B cell (primary cell): Measurements from ENCODE around the gene FAM184B. TPM values are rescaled to one million over a fixed set of nuclear protein-coding genes. Genes with fewer than 3 reads are reported as not detected.

ENCODE experiments used
- ATAC-seq: fragments of 200-7000 bp; cut with Tn5 transposase; one replicate; pipeline ENCODE4 v1.10.0; 2021; ENCODE audit warnings: low read depth, mild to moderate bottlenecking, moderate number of reproducible peaks, moderate library complexity
- CTCF ChIA-PET: fragments of 350-600 bp; sonication (Branson Sonifier 250); formaldehyde crosslinking; loops from one replicate; lab custom pipeline; 2021; ENCODE audit warnings: antibody characterized with exemption, inconsistent platforms; lab: Charles Lee
- POLR2A ChIA-PET: fragments of 350-600 bp; sonication (Branson Sonifier 250); formaldehyde crosslinking; loops from one replicate; lab custom pipeline; 2021; ENCODE audit warnings: antibody characterized with exemption; lab: Charles Lee
- DNase-seq: peaks from one replicate; pipeline ENCODE4 v3.0.0; 2013
- H2AFZ ChIP-seq: 2 replicates; pipeline ENCODE4 v1.6.1; 2012; ENCODE audit warnings: mild to moderate bottlenecking, low read depth, low read length; ENCODE audit not compliant: insufficient read depth, poor library complexity, severe bottlenecking
- H3K27ac ChIP-seq, 2 donors: 1 replicate in 1 of 2; 2 replicates in 1 of 2; pipeline ENCODE4 v1.5.1; 2012 to 2013; ENCODE audit warnings: low read length in 2 of 2, mild to moderate bottlenecking in 2 of 2, moderate library complexity in 1 of 2
- H3K27me3 ChIP-seq, 4 experiments: fragments of 200-600 bp in 1 of 4; sonication (generic) in 1 of 4; replicated peaks in 1 of 4; 1 replicate in 2 of 4; 2 replicates in 2 of 4; pipeline versions ENCODE4 v1.6.1 to v1.7.0; 2013 to 2016; ENCODE audit warnings: low read length in 3 of 4, mild to moderate bottlenecking in 2 of 4, mixed read lengths in 1 of 4, moderate library complexity in 1 of 4; ENCODE audit not compliant: insufficient read depth in 4 of 4, control insufficient read depth in 3 of 4; ENCODE audit errors: control extremely low read depth in 1 of 4
- H3K36me3 ChIP-seq, 2 experiments: replicated peaks in 1 of 2; 1 replicate in 1 of 2; 2 replicates in 1 of 2; pipeline versions ENCODE4 v1.6.1 to v1.7.1; 2013; ENCODE audit warnings: low read length in 1 of 2; ENCODE audit not compliant: insufficient read depth in 2 of 2, control insufficient read depth in 1 of 2; ENCODE audit errors: control extremely low read depth in 1 of 2, extremely low read depth in 1 of 2
- H3K4me1 ChIP-seq, 2 donors: fragments of 200-600 bp in 1 of 2; sonication (generic) in 1 of 2; 1 replicate in 1 of 2; 2 replicates in 1 of 2; pipeline versions ENCODE4 v1.5.1 to v1.6.1; 2013 to 2017; ENCODE audit warnings: low read length in 2 of 2; ENCODE audit not compliant: control insufficient read depth in 2 of 2, insufficient read depth in 2 of 2
- H3K4me2 ChIP-seq: replicated peaks from 2 replicates; pipeline ENCODE3; 2012; ENCODE audit warnings: mild to moderate bottlenecking, low read depth, low read length; ENCODE audit not compliant: poor library complexity, severe bottlenecking
- H3K4me3 ChIP-seq, 5 experiments: fragments of 200-600 bp in 1 of 5; sonication (generic) in 1 of 5; 1 replicate in 3 of 5; 2 replicates in 2 of 5; pipeline versions ENCODE4 v1.5.1 to v1.7.0; 2011 to 2016; ENCODE audit warnings: low read length in 4 of 5, mild to moderate bottlenecking in 4 of 5, low read depth in 2 of 5, control low read depth in 1 of 5, moderate library complexity in 1 of 5; ENCODE audit not compliant: insufficient read depth in 1 of 5; ENCODE audit errors: control extremely low read depth in 1 of 5, extremely low read depth in 1 of 5
- H3K79me2 ChIP-seq: fragments of 200-600 bp; sonication (generic); one replicate; pipeline ENCODE4 v1.6.0; 2016; ENCODE audit warnings: low read length; ENCODE audit not compliant: control insufficient read depth, insufficient read depth
- H3K9ac ChIP-seq: fragments of 200-600 bp; sonication (generic); 2 replicates; pipeline ENCODE4 v1.6.1; 2017; ENCODE audit warnings: mild to moderate bottlenecking, low read length, moderate library complexity
- H3K9me3 ChIP-seq, 3 donors: one replicate each; pipeline versions ENCODE4 v1.6.1 to v1.7.1; 2013; ENCODE audit warnings: low read length in 2 of 3; ENCODE audit not compliant: control insufficient read depth in 2 of 3, insufficient read depth in 1 of 3; ENCODE audit errors: control extremely low read depth in 1 of 3
- H4K20me1 ChIP-seq: 2 replicates; pipeline ENCODE4 v1.6.0; 2012; ENCODE audit warnings: mild to moderate bottlenecking, low read length; ENCODE audit not compliant: insufficient read depth, control insufficient read depth, poor library complexity, severe bottlenecking
- H3K27ac Mint-ChIP-seq: one replicate; pipeline ENCODE4 v1.8.0; 2021; ENCODE audit warnings: mixed read lengths
- H3K27me3 Mint-ChIP-seq: one replicate; pipeline ENCODE4 v1.8.0; 2021; ENCODE audit warnings: mixed read lengths
- H3K4me1 Mint-ChIP-seq: one replicate; pipeline ENCODE4 v1.8.0; 2021; ENCODE audit warnings: mixed read lengths
- H3K4me3 Mint-ChIP-seq: one replicate; pipeline ENCODE4 v1.8.0; 2021; ENCODE audit warnings: mixed read lengths
- H3K9me3 Mint-ChIP-seq: one replicate; pipeline ENCODE4 v1.8.0; 2022; ENCODE audit warnings: mixed read lengths; ENCODE audit not compliant: insufficient read depth
- CTCF ChIP-seq: fragments of 200-600 bp; IDR thresholded peaks from one replicate; pipeline ENCODE4 v1.8.0; 2022; ENCODE audit warnings: antibody characterized with exemption, mild to moderate bottlenecking
- EZH2 ChIP-seq: IDR thresholded peaks from 2 replicates; pipeline ENCODE4 v1.6.1; 2012; ENCODE audit warnings: borderline replicate concordance, low read depth, mild to moderate bottlenecking, moderate library complexity, low read length; ENCODE audit not compliant: insufficient read depth, poor library complexity, severe bottlenecking
- WGBS: methylation state at CpG from one replicate; pipeline ENCODE4 v1.1.5; 2013; ENCODE audit warnings: missing lambda C conversion rate; ENCODE audit not compliant: insufficient coverage; 5-methylcytosine and 5-hydroxymethylcytosine counted together
- intact Hi-C: fragments of 100-400 bp; cut with micrococcal nuclease; formaldehyde crosslinking; loops from one replicate; pipeline ENCODE4 v1.10.0; 2022
- polyA plus RNA-seq: library from polyadenylated mRNA; depleted of rRNA; stranded (reverse); fragments of >200 nt; gene quantifications from 2 replicates; pipeline ENCODE4 v1.2.3, GENCODE V29; 2012
- total RNA-seq, 2 donors: library from RNA; stranded (reverse); fragments of 120-200 nt in 1 of 2; gene quantifications; 1 replicate in 1 of 2; 2 replicates in 1 of 2; pipeline versions ENCODE4 v1.2.3 to v1.2.4, GENCODE V29; 2013 to 2022

FAM184B gene
- total and polyA plus RNA-seq, 2 donors (not counting 1 experiment from before 2014, with no cell fraction given): not detected

- H3K27ac Mint-ChIP-seq: no peak overlapping the region
- H3K4me1 ChIP-seq: no peaks in the 10 kb centered on the region
- no peaks in the 10 kb centered on the region for H3K79me2 ChIP-seq
- ChIA-PET POLR2A (no interaction called here), CTCF (no interaction called here)
- no peak overlapping the region for H3K9ac ChIP-seq
- peaks cover 16% of the 10 kb centered on the region for H3K27me3 Mint-ChIP-seq
- H3K27me3 ChIP-seq: peaks cover 0 to 3% (median 0%) of the 10 kb centered on the region in 4 experiments
- no peak overlapping the region for H3K4me3 Mint-ChIP-seq
- H3K9me3 Mint-ChIP-seq: no peaks in the 10 kb centered on the region
- no peak overlapping the region for H2AFZ ChIP-seq
- no peak overlapping the region for H3K4me3 ChIP-seq
- no peaks in the 10 kb centered on the region for H4K20me1 ChIP-seq
- ATAC-seq (no peak), DNase-seq (no peak)
- H3K36me3 ChIP-seq: no peaks in the 10 kb centered on the region
- no CpG with 5 or more reads among the region's 5 CpGs for WGBS
- intact Hi-C loops: no loop called here
- H3K27ac ChIP-seq: no peak overlapping the region
- no peak overlapping the region for H3K4me2 ChIP-seq
- no peaks in the 10 kb centered on the region for H3K4me1 Mint-ChIP-seq
- H3K9me3 ChIP-seq: no peaks in the 10 kb centered on the region
- TF ChIP-seq EZH2: no peak
- no peak for TF ChIP-seq CTCF
Measured at GRCh38 chr4:17680559-17681280, 100.7 kb downstream of the FAM184B start.

GRCh38 chr4:17670423-17670822, 111.0 kb downstream of the FAM184B start:
- no peak overlapping the region for H3K4me3 ChIP-seq
- H3K4me2 ChIP-seq: no peak overlapping the region
- no peaks in the 10 kb centered on the region for H3K36me3 ChIP-seq
- ChIA-PET CTCF (no interaction called here), POLR2A (no interaction called here)
- no peak overlapping the region for H3K27ac ChIP-seq
- no peak overlapping the region for H3K9ac ChIP-seq
- no peak for DNase-seq
- no peak for ATAC-seq
- peaks cover 10% of the 10 kb centered on the region for H3K9me3 Mint-ChIP-seq
- intact Hi-C loops: no loop called here
- H3K79me2 ChIP-seq: no peaks in the 10 kb centered on the region
- peaks cover 0 to 8% (median 0%) of the 10 kb centered on the region in 4 experiments for H3K27me3 ChIP-seq
- H3K9me3 ChIP-seq: peaks cover 0 to 2% (median 1%) of the 10 kb centered on the region in 3 donors
- TF ChIP-seq EZH2: no peak
- no peak for TF ChIP-seq CTCF
- H3K4me1 ChIP-seq: peaks cover 9 to 13% of the 10 kb centered on the region in 2 donors
- H3K27me3 Mint-ChIP-seq: peaks cover 27% of the 10 kb centered on the region
- no peaks in the 10 kb centered on the region for H4K20me1 ChIP-seq
- H3K27ac Mint-ChIP-seq: no peak overlapping the region
- H2AFZ ChIP-seq: no peak overlapping the region
- no peak overlapping the region for H3K4me3 Mint-ChIP-seq
- peaks cover 21% of the 10 kb centered on the region for H3K4me1 Mint-ChIP-seq
